Prostate gland (tissue), 2 donors: Measurements from ENCODE around the gene CLK3. TPM values are rescaled to one million over a fixed set of nuclear protein-coding genes. Genes with fewer than 3 reads are reported as not detected.

Experiments
- DNase-seq: peaks from one replicate; pipeline ENCODE4 v3.0.0-alpha.2; 2019; ENCODE audit warnings: low spot score
- H3K27ac ChIP-seq, 2 donors: fragments of 200-600 bp; sonication (generic); 2 replicates each; pipeline ENCODE4 v1.5.1; 2017 to 2019
- H3K27me3 ChIP-seq: fragments of 200-600 bp; sonication (generic); replicated peaks from 2 replicates; pipeline ENCODE4 v1.5.1; 2019; ENCODE audit not compliant: insufficient read depth
- H3K36me3 ChIP-seq, 2 donors: fragments of 200-600 bp; sonication (generic); 1 replicate in 1 of 2; 2 replicates in 1 of 2; pipeline versions ENCODE4 v1.5.1 to v1.8.1; 2017 to 2019
- H3K4me1 ChIP-seq: fragments of 200-600 bp; sonication (generic); replicated peaks from 2 replicates; pipeline ENCODE4 v1.5.1; 2019
- H3K4me3 ChIP-seq, 2 donors: fragments of 200-600 bp; sonication (generic); 2 replicates each; pipeline ENCODE4 v1.5.1; 2017 to 2019
- H3K9me3 ChIP-seq: fragments of 200-600 bp; sonication (generic); 2 replicates; pipeline ENCODE4 v1.5.1; 2017
- CTCF ChIP-seq, 4 experiments: fragments of 200-600 bp in 2 of 4; fragments of 450-650 bp in 2 of 4; sonication (generic) in 2 of 4; IDR thresholded peaks; 1 replicate in 3 of 4; 2 replicates in 1 of 4; pipeline ENCODE4 v1.5.1; 2016 to 2019; ENCODE audit warnings: antibody characterized with exemption in 4 of 4, mild to moderate bottlenecking in 2 of 4, moderate library complexity in 2 of 4
- POLR2A ChIP-seq: fragments of 450-650 bp; IDR thresholded peaks from one replicate; pipeline ENCODE4 v1.6.1; 2016; ENCODE audit warnings: antibody characterized with exemption, mild to moderate bottlenecking
- POLR2AphosphoS5 ChIP-seq: sonication (generic); formaldehyde crosslinking; IDR thresholded peaks from one replicate; pipeline ENCODE4 v1.6.1; 2017; ENCODE audit warnings: antibody characterized with exemption
- WGBS: methylation state at CpG from one replicate; pipeline ENCODE4 v1.1.5; 2018; 5-methylcytosine and 5-hydroxymethylcytosine counted together
- intact Hi-C: fragments of 100-400 bp; cut with DNase I; formaldehyde crosslinking; loops from one replicate; pipeline ENCODE4 v1.14.2; 2022
- total RNA-seq, 2 donors: library from RNA; depleted of rRNA; stranded (reverse); fragments of >200 nt; gene quantifications; one replicate each; pipeline ENCODE4 v1.1.0, GENCODE V29; 2016

Gene CLK3
- total RNA-seq, 2 donors from 2014 or later, result 140 to 180 TPM

- WGBS, result 72% methylated on average over 7 of the region's 7 CpGs
- Histone ChIP-seq H3K4me1 (peaks cover 4% of the 10 kb centered on the region), H3K4me3 (no peak overlapping the region), H3K27ac (no peak overlapping the region), H3K27me3 (no peaks in the 10 kb centered on the region), H3K36me3 (peaks cover 27 to 62% of the 10 kb centered on the region in 2 donors), H3K9me3 (no peaks in the 10 kb centered on the region)
- no peak for DNase-seq
- intact Hi-C loops, result no loop called here
- TF ChIP-seq POLR2A (no peak), POLR2AphosphoS5 (no peak), CTCF (IDR thresholded peaks at IDR 0.05) (no peak)
These were observed 8.5 kb downstream of the CLK3 start for GRCh38 chr15:74624020-74624602.

GRCh38 chr15:74625693-74626092 is 10.1 kb downstream of the CLK3 start:
- DNase-seq, result no peak
- Histone ChIP-seq H3K27ac (no peak overlapping the region), H3K4me3 (no peak overlapping the region), H3K27me3 (no peaks in the 10 kb centered on the region), H3K36me3 (peaks cover 21 to 72% of the 10 kb centered on the region in 2 donors), H3K9me3 (no peaks in the 10 kb centered on the region), H3K4me1 (peaks cover 4% of the 10 kb centered on the region)
- intact Hi-C loops, result no loop called here
- 79% methylated on average over 6 of the region's 6 CpGs for WGBS
- no peak for TF ChIP-seq POLR2AphosphoS5
- TF ChIP-seq CTCF (IDR thresholded peaks at IDR 0.05), result no peak
- TF ChIP-seq POLR2A, result no peak

- intact Hi-C loops, result no loop called here
- WGBS, result 95% methylated on average over 7 of the region's 7 CpGs
- H3K36me3 ChIP-seq, result peaks cover 20 to 72% of the 10 kb centered on the region in 2 donors
These were observed 10.7 kb downstream of the CLK3 start for GRCh38 chr15:74626336-74626735.

GRCh38 chr15:74626752-74627692 is 11.4 kb downstream of the CLK3 start:
- H3K4me1 ChIP-seq, result no peaks in the 10 kb centered on the region
- WGBS, result 85% methylated on average over 10 of the region's 10 CpGs
- no peak overlapping the region for H3K27ac ChIP-seq
- H3K27me3 ChIP-seq, result no peaks in the 10 kb centered on the region
- DNase-seq, result no peak
- no peaks in the 10 kb centered on the region for H3K9me3 ChIP-seq
- TF ChIP-seq POLR2AphosphoS5, result no peak
- no peak for TF ChIP-seq CTCF (IDR thresholded peaks at IDR 0.05)
- no peak for TF ChIP-seq POLR2A
- H3K4me3 ChIP-seq, result no peak overlapping the region
- peaks cover 17 to 69% of the 10 kb centered on the region in 2 donors for H3K36me3 ChIP-seq
- intact Hi-C loops, result no loop called here

More at GRCh38 chr15:74626336-74626735, 10.7 kb downstream of the CLK3 start:
- Histone ChIP-seq H3K9me3 (no peaks in the 10 kb centered on the region), H3K4me1 (no peaks in the 10 kb centered on the region), H3K27ac (no peak overlapping the region), H3K27me3 (no peaks in the 10 kb centered on the region), H3K4me3 (no peak overlapping the region)
- TF ChIP-seq CTCF (IDR thresholded peaks at IDR 0.05), result no peak
- no peak for TF ChIP-seq POLR2AphosphoS5
- TF ChIP-seq POLR2A, result no peak
- DNase-seq, result no peak
